ENCODE data around the gene VPS72.

The VPS72 gene

DNA sequence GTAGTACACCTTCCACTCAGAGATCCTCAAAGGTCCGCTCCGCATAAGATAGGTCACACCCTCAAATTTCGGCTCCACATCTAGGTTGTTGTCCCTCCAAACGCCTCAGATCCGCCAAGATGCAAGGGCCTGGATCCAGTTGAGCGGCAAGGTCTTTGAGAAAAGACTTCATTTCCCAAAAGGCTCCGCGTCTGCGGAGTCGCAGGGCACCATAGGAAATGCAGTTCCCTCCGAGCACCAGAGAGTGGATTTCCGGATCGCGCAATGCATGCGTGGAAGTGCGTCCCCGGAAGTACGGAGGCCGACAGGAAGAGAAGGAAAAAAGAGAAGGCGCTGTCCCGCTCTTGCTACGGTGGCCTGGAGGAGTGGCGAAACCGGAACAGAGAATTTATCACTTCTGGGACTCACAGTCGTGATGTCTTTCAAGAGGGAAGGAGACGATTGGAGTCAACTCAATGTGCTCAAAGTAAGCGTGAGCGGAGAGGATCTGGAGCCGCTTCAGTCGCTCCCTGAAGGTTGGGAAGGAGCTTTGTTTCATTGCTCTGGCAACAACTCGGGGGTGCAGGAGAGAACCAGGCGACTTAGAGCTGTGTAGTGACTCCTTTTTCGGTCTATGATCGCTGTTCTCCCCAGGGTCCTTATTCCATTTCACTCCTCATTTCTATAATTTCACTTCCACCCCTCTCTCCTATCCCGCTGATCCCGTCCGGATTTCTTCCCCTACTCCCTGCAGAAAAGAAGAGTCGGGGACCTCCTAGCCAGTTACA lies 24.1 kb downstream of the VPS72 start, which contains the start of the genes LYSMD1 and SCNM1 (continued):
- TF ChIP-seq, protein P1, sequence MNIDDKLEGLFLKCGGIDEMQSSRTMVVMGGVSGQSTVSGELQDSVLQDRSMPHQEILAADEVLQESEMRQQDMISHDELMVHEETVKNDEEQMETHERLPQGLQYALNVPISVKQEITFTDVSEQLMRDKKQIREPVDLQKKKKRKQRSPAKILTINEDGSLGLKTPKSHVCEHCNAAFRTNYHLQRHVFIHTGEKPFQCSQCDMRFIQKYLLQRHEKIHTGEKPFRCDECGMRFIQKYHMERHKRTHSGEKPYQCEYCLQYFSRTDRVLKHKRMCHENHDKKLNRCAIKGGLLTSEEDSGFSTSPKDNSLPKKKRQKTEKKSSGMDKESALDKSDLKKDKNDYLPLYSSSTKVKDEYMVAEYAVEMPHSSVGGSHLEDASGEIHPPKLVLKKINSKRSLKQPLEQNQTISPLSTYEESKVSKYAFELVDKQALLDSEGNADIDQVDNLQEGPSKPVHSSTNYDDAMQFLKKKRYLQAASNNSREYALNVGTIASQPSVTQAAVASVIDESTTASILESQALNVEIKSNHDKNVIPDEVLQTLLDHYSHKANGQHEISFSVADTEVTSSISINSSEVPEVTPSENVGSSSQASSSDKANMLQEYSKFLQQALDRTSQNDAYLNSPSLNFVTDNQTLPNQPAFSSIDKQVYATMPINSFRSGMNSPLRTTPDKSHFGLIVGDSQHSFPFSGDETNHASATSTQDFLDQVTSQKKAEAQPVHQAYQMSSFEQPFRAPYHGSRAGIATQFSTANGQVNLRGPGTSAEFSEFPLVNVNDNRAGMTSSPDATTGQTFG (tag by site-specific recombination; IDR thresholded peaks at IDR 0.05; ENCODE audit: borderline replicate concordance) = no peak
- TF ChIP-seq INSM2 (tag by site-specific recombination; IDR thresholded peaks at IDR 0.05) (peak; percentile 55; the same call in 1 of the 2 replicates), ZNF18 (tag by site-specific recombination; IDR thresholded peaks at IDR 0.05) (no peak), ZNF184 (tag by site-specific recombination; IDR thresholded peaks at IDR 0.05) (no peak), ZNF501 (tag by site-specific recombination; IDR thresholded peaks at IDR 0.05) (peak; percentile 43; the same call in 1 of the 2 replicates), KLF10 (tag by site-specific recombination; IDR thresholded peaks at IDR 0.05) (peak; percentile 93), ZNF423 (tag by site-specific recombination; IDR thresholded peaks at IDR 0.05) (no peak), PATZ1 (tag by site-specific recombination; IDR thresholded peaks at IDR 0.05) (no peak), ZNF416 (tag by site-specific recombination; IDR thresholded peaks at IDR 0.05) (no peak), GLI4 (tag by site-specific recombination; IDR thresholded peaks at IDR 0.05) (no peak), KLF17 (tag by site-specific recombination; IDR thresholded peaks at IDR 0.05) (no peak), ZNF677 (tag by site-specific recombination; IDR thresholded peaks at IDR 0.05) (no peak), ZNF776 (tag by site-specific recombination; IDR thresholded peaks at IDR 0.05; ENCODE audit: borderline replicate concordance) (no peak), SP7 (tag by site-specific recombination; IDR thresholded peaks at IDR 0.05) (0 out of 2 replicates have a peak, but pooled peaks have one; percentile 23), ZNF140 (tag by site-specific recombination; IDR thresholded peaks at IDR 0.05) (no peak), ZBTB44 (tag by site-specific recombination; IDR thresholded peaks at IDR 0.05) (peak; percentile 56; the same call in 1 of the 2 replicates), ZNF664 (tag by site-specific recombination; IDR thresholded peaks at IDR 0.05) (peak; percentile 26; the same call in 1 of the 2 replicates), SP3 (tag by site-specific recombination; IDR thresholded peaks at IDR 0.05) (peak; percentile 83)
- TF ChIP-seq, protein P2, sequence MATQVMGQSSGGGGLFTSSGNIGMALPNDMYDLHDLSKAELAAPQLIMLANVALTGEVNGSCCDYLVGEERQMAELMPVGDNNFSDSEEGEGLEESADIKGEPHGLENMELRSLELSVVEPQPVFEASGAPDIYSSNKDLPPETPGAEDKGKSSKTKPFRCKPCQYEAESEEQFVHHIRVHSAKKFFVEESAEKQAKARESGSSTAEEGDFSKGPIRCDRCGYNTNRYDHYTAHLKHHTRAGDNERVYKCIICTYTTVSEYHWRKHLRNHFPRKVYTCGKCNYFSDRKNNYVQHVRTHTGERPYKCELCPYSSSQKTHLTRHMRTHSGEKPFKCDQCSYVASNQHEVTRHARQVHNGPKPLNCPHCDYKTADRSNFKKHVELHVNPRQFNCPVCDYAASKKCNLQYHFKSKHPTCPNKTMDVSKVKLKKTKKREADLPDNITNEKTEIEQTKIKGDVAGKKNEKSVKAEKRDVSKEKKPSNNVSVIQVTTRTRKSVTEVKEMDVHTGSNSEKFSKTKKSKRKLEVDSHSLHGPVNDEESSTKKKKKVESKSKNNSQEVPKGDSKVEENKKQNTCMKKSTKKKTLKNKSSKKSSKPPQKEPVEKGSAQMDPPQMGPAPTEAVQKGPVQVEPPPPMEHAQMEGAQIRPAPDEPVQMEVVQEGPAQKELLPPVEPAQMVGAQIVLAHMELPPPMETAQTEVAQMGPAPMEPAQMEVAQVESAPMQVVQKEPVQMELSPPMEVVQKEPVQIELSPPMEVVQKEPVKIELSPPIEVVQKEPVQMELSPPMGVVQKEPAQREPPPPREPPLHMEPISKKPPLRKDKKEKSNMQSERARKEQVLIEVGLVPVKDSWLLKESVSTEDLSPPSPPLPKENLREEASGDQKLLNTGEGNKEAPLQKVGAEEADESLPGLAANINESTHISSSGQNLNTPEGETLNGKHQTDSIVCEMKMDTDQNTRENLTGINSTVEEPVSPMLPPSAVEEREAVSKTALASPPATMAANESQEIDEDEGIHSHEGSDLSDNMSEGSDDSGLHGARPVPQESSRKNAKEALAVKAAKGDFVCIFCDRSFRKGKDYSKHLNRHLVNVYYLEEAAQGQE (tag by site-specific recombination; IDR thresholded peaks at IDR 0.05) = peak; percentile 91
- TF ChIP-seq, protein P3, sequence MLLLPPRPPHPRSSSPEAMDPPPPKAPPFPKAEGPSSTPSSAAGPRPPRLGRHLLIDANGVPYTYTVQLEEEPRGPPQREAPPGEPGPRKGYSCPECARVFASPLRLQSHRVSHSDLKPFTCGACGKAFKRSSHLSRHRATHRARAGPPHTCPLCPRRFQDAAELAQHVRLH (tag by site-specific recombination; IDR thresholded peaks at IDR 0.05) = peak; percentile 85
- TF ChIP-seq, protein P4, sequence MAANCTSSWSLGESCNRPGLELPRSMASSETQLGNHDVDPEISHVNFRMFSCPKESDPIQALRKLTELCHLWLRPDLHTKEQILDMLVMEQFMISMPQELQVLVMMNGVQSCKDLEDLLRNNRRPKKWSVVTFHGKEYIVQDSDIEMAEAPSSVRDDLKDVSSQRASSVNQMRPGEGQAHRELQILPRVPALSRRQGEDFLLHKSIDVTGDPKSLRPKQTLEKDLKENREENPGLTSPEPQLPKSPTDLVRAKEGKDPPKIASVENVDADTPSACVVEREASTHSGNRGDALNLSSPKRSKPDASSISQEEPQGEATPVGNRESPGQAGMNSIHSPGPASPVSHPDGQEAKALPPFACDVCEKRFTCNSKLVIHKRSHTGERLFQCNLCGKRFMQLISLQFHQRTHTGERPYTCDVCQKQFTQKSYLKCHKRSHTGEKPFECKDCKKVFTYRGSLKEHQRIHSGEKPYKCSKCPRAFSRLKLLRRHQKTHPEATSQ (tag by site-specific recombination; IDR thresholded peaks at IDR 0.05) = no peak
